ENCODE results near the gene SERPINA12.

SERPINA12 gene

GRCh38 chr14:94541234-94541975 lies 32.1 kb upstream of the SERPINA12 start:
- no peak for TF ChIP-seq CTCF (IDR thresholded peaks at IDR 0.05)

- TF ChIP-seq CTCF (IDR thresholded peaks at IDR 0.05), result no peak
Observed at GRCh38 chr14:94540031-94540794, 30.9 kb upstream of the SERPINA12 start.

GRCh38 chr14:94539181-94539580 lies 29.9 kb upstream of the SERPINA12 start:
- TF ChIP-seq CTCF (IDR thresholded peaks at IDR 0.05), result no peak

GRCh38 chr14:94538070-94538740 lies 28.9 kb upstream of the SERPINA12 start:
- no peak for TF ChIP-seq CTCF (IDR thresholded peaks at IDR 0.05)

GRCh38 chr14:94536836-94537235 lies 27.6 kb upstream of the SERPINA12 start:
- peak; percentile 47 for TF ChIP-seq CTCF (IDR thresholded peaks at IDR 0.05)

GRCh38 chr14:94535506-94535905 lies 26.2 kb upstream of the SERPINA12 start:
- TF ChIP-seq CTCF (IDR thresholded peaks at IDR 0.05), result no peak

- no peak for TF ChIP-seq CTCF (IDR thresholded peaks at IDR 0.05)
Observed at GRCh38 chr14:94532447-94532846, 23.2 kb upstream of the SERPINA12 start.

Data from LNCAP (cell line).